ENCODE data around the gene COL1A2. TPM values are rescaled to one million over a fixed set of nuclear protein-coding genes. Genes with fewer than 3 reads are reported as not detected.
A peak's percentile ranks its signal among the peaks of the same experiment; 100 is the strongest.

The COL1A2 gene
- total RNA-seq, 1 donor from 2014 or later, result 96.6 TPM

- no peak for DNase-seq (ENCODE audit: missing footprints)
- intact Hi-C loops (cut with DNase I), result loop anchor here (10.0 kb wide), 1 partner anchor 808 kb away; no protein-coding TSS in a partner anchor
These were observed 51.6 kb downstream of the COL1A2 start for GRCh38 chr7:94446308-94446707.

DNA sequence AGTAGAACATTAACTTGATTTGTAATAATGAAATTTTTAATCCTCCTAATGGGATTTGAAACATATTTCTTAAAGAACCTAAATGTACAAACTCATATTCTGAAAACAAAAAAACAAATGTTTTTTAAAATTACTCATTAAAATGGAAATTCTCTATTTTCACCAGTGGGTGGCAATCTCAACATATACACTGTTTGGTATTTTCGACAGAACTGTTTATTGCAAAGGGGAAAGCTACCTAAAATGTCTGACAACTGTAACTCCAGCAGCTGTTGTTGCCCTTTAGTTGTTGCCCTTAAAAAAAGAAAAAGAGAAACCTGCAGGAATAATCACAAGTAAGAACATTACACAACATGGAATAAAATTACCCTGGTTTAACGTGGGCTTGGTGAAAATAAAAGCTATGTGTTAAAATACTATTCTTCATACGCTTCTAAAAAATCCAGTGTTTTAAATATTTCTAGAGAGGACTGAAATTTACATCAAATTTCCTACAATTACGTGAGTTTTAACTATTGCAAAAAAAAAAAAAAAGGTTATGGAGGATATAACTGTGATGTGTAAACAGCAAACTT lies 54.5 kb downstream of the COL1A2 start:
- intact Hi-C loops (cut with DNase I), result loop anchor here (10.0 kb wide), 1 partner anchor 806 kb away; no protein-coding TSS in a partner anchor
- DNase-seq (ENCODE audit: missing footprints) (no peak), ATAC-seq (peak; percentile 32)

More at GRCh38 chr7:94446308-94446707, 51.6 kb downstream of the COL1A2 start:
- no peak for ATAC-seq

GRCh38 chr7:94450044-94450697 lies 55.5 kb downstream of the COL1A2 start:
- peak; percentile 81 for ATAC-seq
- no peak for DNase-seq (ENCODE audit: missing footprints)
- intact Hi-C loops (cut with DNase I), result loop anchor here (5.0 kb wide), 2 partner anchors 57 to 747 kb away; partner anchors contain the start of gene CASD1

DNA sequence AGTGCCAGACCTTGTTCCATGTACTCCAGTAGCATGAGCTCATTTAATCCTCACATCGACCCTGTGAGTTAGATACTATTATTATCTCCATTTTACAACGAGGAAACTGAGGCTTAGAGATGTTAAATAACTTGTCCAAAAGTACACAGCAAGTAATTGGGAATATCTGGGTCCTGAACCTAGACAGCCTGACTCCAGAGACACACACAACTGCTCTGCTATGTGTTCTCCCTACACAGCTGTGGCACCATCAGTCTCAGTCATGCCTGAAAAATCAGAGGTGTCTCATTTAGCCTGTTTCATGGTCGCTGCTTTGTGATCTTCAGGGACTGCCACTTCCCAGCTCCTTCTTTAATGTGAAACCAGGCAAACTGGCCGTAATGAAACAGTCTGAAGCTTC lies 56.5 kb downstream of the COL1A2 start:
- intact Hi-C loops (cut with DNase I), result loop anchor here (5.0 kb wide), 2 partner anchors 56 to 746 kb away; partner anchors contain the start of gene CASD1
- DNase-seq (ENCODE audit: missing footprints) (no peak), ATAC-seq (no peak)

GRCh38 chr7:94452239-94452638 lies 57.5 kb downstream of the COL1A2 start:
- DNase-seq (ENCODE audit: missing footprints) (no peak), ATAC-seq (peak; percentile 89)
- intact Hi-C loops (cut with DNase I), result loop anchor here (2.0 to 5.0 kb wide), 3 partner anchors 55 to 745 kb away; partner anchors contain the start of genes CASD1 and SGCE

- intact Hi-C loops (cut with DNase I), result loop anchor here (2.0 to 5.0 kb wide), 3 partner anchors 53 to 743 kb away; partner anchors contain the start of genes CASD1 and SGCE
- DNase-seq (ENCODE audit: missing footprints), result no peak
- peak; percentile 62 for ATAC-seq
These were observed 59.2 kb downstream of the COL1A2 start for GRCh38 chr7:94453898-94454297.

- intact Hi-C loops (cut with DNase I), result no loop called here
- DNase-seq (ENCODE audit: missing footprints), result no peak
These were observed 63.3 kb downstream of the COL1A2 start for GRCh38 chr7:94458041-94458440.

DNA sequence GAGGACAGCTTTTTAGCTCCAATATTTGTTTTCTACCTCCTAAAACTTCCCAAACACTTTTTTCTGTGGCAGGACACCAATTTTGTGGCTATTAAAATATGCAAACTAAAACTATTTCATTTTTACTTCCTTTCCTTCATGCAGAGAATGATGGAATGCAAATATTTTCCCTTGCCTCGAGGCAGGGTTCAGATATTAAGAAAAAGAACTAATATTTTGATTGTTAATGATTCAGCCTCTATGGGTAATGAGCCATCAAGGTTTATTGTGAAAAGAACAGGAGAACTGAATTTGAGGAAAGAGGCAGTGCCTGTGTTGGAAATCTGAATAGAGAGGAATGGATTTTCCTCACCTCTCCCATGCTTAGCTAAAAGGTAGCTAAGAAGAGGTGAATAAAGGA lies 71.8 kb downstream of the COL1A2 start:
- ATAC-seq, result no peak
- intact Hi-C loops (cut with DNase I), result no loop called here

More at GRCh38 chr7:94458041-94458440, 63.3 kb downstream of the COL1A2 start:
- no peak for ATAC-seq

DNA sequence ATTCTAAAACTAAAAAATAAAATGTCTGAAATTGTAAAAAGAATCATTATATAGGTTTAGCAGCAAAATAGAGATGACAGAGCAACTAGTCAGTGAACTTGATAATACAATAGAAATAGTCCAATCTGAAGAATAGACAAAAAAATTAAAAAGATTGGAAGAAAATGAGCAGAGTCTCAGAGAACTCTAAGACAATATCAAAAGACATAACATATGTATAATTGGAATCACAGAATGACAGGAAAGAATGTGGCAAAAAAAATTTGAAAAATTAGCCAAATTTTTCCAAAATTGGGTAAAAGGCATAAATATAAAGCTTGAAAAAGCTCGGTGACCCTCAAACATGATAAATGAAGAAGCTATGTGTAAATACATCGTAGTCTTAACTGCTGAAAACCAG lies 76.9 kb downstream of the COL1A2 start:
- ATAC-seq (no peak), DNase-seq (ENCODE audit: missing footprints) (no peak)
- intact Hi-C loops (cut with DNase I), result no loop called here

More for the DNA sequence above, 71.8 kb downstream of the COL1A2 start:
- no peak for DNase-seq (ENCODE audit: missing footprints)

DNA sequence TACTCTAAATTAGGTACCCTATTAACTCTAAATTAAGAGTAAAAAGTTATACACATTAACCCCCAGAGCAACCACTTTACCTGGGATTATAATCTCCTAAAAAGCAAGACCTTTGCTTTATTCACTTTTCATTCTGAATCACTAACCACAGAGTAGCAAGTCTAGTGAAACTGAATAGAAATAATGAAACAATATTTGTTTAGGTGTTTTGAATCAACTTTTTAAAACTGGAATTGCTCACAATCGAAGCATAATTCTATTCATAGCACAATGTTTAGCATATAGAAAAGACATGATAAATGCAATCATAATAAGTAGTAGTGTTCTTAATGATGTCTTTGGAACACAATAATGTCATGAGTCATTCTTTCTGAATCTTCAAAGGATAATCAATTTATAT lies 77.9 kb downstream of the COL1A2 start:
- no peak for DNase-seq (ENCODE audit: missing footprints)
- intact Hi-C loops (cut with DNase I), result no loop called here
- ATAC-seq, result no peak

- ATAC-seq, result no peak
- intact Hi-C loops (cut with DNase I), result no loop called here
- DNase-seq (ENCODE audit: missing footprints), result no peak
These were observed 81.7 kb downstream of the COL1A2 start for GRCh38 chr7:94476251-94476840.

- ATAC-seq (no peak), DNase-seq (ENCODE audit: missing footprints) (no peak)
- intact Hi-C loops (cut with DNase I), result no loop called here
These were observed 83.2 kb downstream of the COL1A2 start for GRCh38 chr7:94477878-94478277.

DNA sequence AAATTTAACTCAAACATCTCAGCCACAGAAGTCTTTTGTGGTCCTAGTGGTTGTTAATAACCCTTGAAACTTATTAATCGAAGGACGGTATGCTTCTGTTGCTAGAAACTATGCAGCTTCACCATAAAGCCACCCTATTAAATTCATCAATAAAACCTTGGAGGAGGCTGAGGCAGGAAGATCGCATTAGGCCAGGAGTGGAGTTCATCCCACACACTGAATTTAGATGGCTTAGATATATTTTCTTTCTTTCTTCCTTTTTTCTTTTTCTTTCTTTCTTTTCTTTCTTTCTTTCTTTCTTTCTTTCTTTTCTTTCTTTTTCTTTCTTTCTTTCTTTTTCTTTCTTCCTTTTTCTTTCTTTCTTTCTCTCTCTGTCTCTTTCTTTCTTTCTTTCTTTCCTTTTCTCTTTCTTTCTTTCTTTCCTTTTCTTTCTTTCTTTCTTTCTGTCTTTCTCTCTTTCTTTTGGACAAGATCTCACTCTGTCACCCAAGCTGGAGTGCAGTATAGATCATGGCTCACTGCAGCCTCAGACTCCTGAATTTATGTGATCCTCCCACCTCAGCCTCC lies 84.0 kb downstream of the COL1A2 start:
- DNase-seq (ENCODE audit: missing footprints) (no peak), ATAC-seq (no peak)
- intact Hi-C loops (cut with DNase I), result no loop called here

Other genes starting within 250 kb of the COL1A2 start
- 17.9 TPM for gene CASD1, start 114.9 kb downstream of the COL1A2 start, total RNA-seq

All from Right ventricle myocardium inferior (tissue), 1 donor.